Naive B cell (primary cell): ENCODE data around the gene PRELID3B. TPM values are rescaled to one million over a fixed set of nuclear protein-coding genes. Genes with fewer than 3 reads are reported as not detected.

ENCODE experiments used
- ATAC-seq, 2 donors: fragments of 150-1000 bp; cut with Tn5 transposase; 2 replicates each; pipeline ENCODE4 v1.10.0; 2021; ENCODE audit warnings: low read depth in 2 of 2, mild to moderate bottlenecking in 2 of 2, moderate library complexity in 2 of 2
- DNase-seq: peaks from one replicate; pipeline ENCODE4 v3.0.0; 2022
- H3K27ac Mint-ChIP-seq, 6 donors: one replicate each; pipeline ENCODE4 v1.8.0; 2020 to 2022; ENCODE audit warnings: mild to moderate bottlenecking in 6 of 6, mixed read lengths in 6 of 6, moderate library complexity in 5 of 6, inconsistent platforms in 2 of 6
- H3K27me3 Mint-ChIP-seq, 3 donors: one replicate each; pipeline ENCODE4 v1.8.0; 2021 to 2022; ENCODE audit warnings: mixed read lengths in 3 of 3, mild to moderate bottlenecking in 1 of 3
- H3K36me3 Mint-ChIP-seq, 2 donors: one replicate each; pipeline ENCODE4 v1.8.0; 2020 to 2022; ENCODE audit warnings: mixed read lengths in 2 of 2, inconsistent platforms in 1 of 2, mild to moderate bottlenecking in 1 of 2
- H3K4me1 Mint-ChIP-seq, 3 donors: one replicate each; pipeline ENCODE4 v1.8.0; 2020 to 2022; ENCODE audit warnings: mixed read lengths in 3 of 3, inconsistent platforms in 1 of 3, mild to moderate bottlenecking in 1 of 3, moderate library complexity in 1 of 3
- H3K4me3 Mint-ChIP-seq, 8 donors: one replicate each; pipeline ENCODE4 v1.8.0; 2020 to 2022; ENCODE audit warnings: mild to moderate bottlenecking in 8 of 8, mixed read lengths in 8 of 8, moderate library complexity in 8 of 8, inconsistent platforms in 2 of 8
- H3K9me3 Mint-ChIP-seq, 7 donors: one replicate each; pipeline ENCODE4 v1.8.0; 2020 to 2022; ENCODE audit warnings: mixed read lengths in 7 of 7, mild to moderate bottlenecking in 5 of 7, inconsistent platforms in 2 of 7, moderate library complexity in 1 of 7
- polyA plus RNA-seq, 6 donors: library from polyadenylated mRNA; unstranded; fragments of 300-500 nt; fragmentation: Illumina TruSeq; gene quantifications; one replicate each; pipeline ENCODE4 v1.2.3, GENCODE V29; 2021; ENCODE audit warnings: low read depth in 6 of 6

PRELID3B gene
- polyA plus RNA-seq: 10 to 100 TPM; 34.1 to 46.0 (median 37.5) TPM

GRCh38 chr20:59042151-59042795 is at the start of gene PRELID3B:
Gene PRELID3B (minus strand): TSS chr20:59042786. CDS start chr20:59042730, 56 bp downstream.
- DNase-seq (no peak), ATAC-seq (peak; percentile 28 to 42)
- Mint-ChIP-seq H3K27ac (peak within 1 kb of the TSS; percentile 74 to 98 (median 94)), H3K9me3 (no peaks in the 10 kb centered on the region), H3K4me3 (peak within 1 kb of the TSS; percentile 82 to 97 (median 92)), H3K27me3 (no peaks in the 10 kb centered on the region), H3K36me3 (peaks cover 2 to 8% of the 10 kb centered on the region in 2 donors), H3K4me1 (peaks cover 39 to 55% (median 47%) of the 10 kb centered on the region in 3 donors)

- Mint-ChIP-seq H3K27ac (peak overlapping the region in 1 of 6 donors; percentile 37), H3K36me3 (no peaks in the 10 kb centered on the region), H3K4me1 (peaks cover 0 to 13% (median 0%) of the 10 kb centered on the region in 3 donors), H3K27me3 (peaks cover 8 to 14% (median 12%) of the 10 kb centered on the region in 3 donors), H3K9me3 (no peaks in the 10 kb centered on the region), H3K4me3 (no peak overlapping the region)
- ATAC-seq: peak; percentile 79 to 89
- DNase-seq: peak; percentile 72
Observed at GRCh38 chr20:59087829-59088433, 45.3 kb upstream of the PRELID3B start.

- peaks cover 8 to 14% (median 13%) of the 10 kb centered on the region in 3 donors for H3K27me3 Mint-ChIP-seq
- H3K9me3 Mint-ChIP-seq: no peaks in the 10 kb centered on the region
- H3K27ac Mint-ChIP-seq: no peak overlapping the region
Observed at GRCh38 chr20:59086923-59087322, 44.3 kb upstream of the PRELID3B start.

GRCh38 chr20:59084041-59084850 is 41.7 kb upstream of the PRELID3B start:
- Mint-ChIP-seq H3K27ac (no peak overlapping the region), H3K4me3 (no peak overlapping the region), H3K4me1 (peaks cover 0 to 13% (median 0%) of the 10 kb centered on the region in 3 donors), H3K27me3 (peaks cover 11 to 22% (median 20%) of the 10 kb centered on the region in 3 donors), H3K9me3 (no peaks in the 10 kb centered on the region), H3K36me3 (no peaks in the 10 kb centered on the region)
- ATAC-seq (no peak), DNase-seq (no peak)

More at GRCh38 chr20:59086923-59087322, 44.3 kb upstream of the PRELID3B start:
- H3K36me3 Mint-ChIP-seq: no peaks in the 10 kb centered on the region
- DNase-seq (no peak), ATAC-seq (no peak)
- H3K4me1 Mint-ChIP-seq: peaks cover 0 to 13% (median 0%) of the 10 kb centered on the region in 3 donors
- no peak overlapping the region for H3K4me3 Mint-ChIP-seq

GRCh38 chr20:59082981-59083380 is 40.4 kb upstream of the PRELID3B start:
- DNase-seq (no peak), ATAC-seq (no peak)
- Mint-ChIP-seq H3K27me3 (peaks cover 11 to 22% (median 20%) of the 10 kb centered on the region in 3 donors), H3K27ac (no peak overlapping the region), H3K4me1 (peaks cover 4 to 11% (median 4%) of the 10 kb centered on the region in 3 donors), H3K9me3 (no peaks in the 10 kb centered on the region), H3K36me3 (no peaks in the 10 kb centered on the region), H3K4me3 (no peak overlapping the region)

- peak; percentile 21 for DNase-seq
- Mint-ChIP-seq H3K4me3 (no peak overlapping the region), H3K27me3 (peaks cover 11 to 29% (median 27%) of the 10 kb centered on the region in 3 donors), H3K9me3 (no peaks in the 10 kb centered on the region), H3K4me1 (peaks cover 9 to 17% (median 11%) of the 10 kb centered on the region in 3 donors), H3K36me3 (no peaks in the 10 kb centered on the region), H3K27ac (no peak overlapping the region)
- no peak for ATAC-seq
Observed at GRCh38 chr20:59082077-59082740, 39.6 kb upstream of the PRELID3B start.

- peaks cover 9 to 18% (median 11%) of the 10 kb centered on the region in 3 donors for H3K4me1 Mint-ChIP-seq
- H3K9me3 Mint-ChIP-seq: no peaks in the 10 kb centered on the region
- ATAC-seq (no peak), DNase-seq (no peak)
- H3K27ac Mint-ChIP-seq: no peak overlapping the region
- peaks cover 11 to 35% (median 30%) of the 10 kb centered on the region in 3 donors for H3K27me3 Mint-ChIP-seq
- H3K4me3 Mint-ChIP-seq: no peak overlapping the region
- H3K36me3 Mint-ChIP-seq: no peaks in the 10 kb centered on the region
Observed at GRCh38 chr20:59081036-59081435, 38.5 kb upstream of the PRELID3B start.

- no peaks in the 10 kb centered on the region for H3K36me3 Mint-ChIP-seq
- DNase-seq: no peak
- peaks cover 7 to 39% (median 28%) of the 10 kb centered on the region in 3 donors for H3K27me3 Mint-ChIP-seq
- H3K4me1 Mint-ChIP-seq: peaks cover 9 to 18% (median 11%) of the 10 kb centered on the region in 3 donors
- H3K4me3 Mint-ChIP-seq: no peak overlapping the region
- no peaks in the 10 kb centered on the region for H3K9me3 Mint-ChIP-seq
- peak overlapping the region in 1 of 6 donors; percentile 48 for H3K27ac Mint-ChIP-seq
- no peak for ATAC-seq
Observed at GRCh38 chr20:59078231-59078630, 35.6 kb upstream of the PRELID3B start.

- H3K4me1 Mint-ChIP-seq: peaks cover 11 to 19% (median 13%) of the 10 kb centered on the region in 3 donors
- H3K9me3 Mint-ChIP-seq: no peaks in the 10 kb centered on the region
- DNase-seq (no peak), ATAC-seq (no peak)
- peak overlapping the region in 3 of 8 donors; percentile 44 to 59 (median 51) for H3K4me3 Mint-ChIP-seq
- H3K36me3 Mint-ChIP-seq: no peaks in the 10 kb centered on the region
- peak overlapping the region in 3 of 6 donors; percentile 5 to 93 (median 48) for H3K27ac Mint-ChIP-seq
- peaks cover 7 to 34% (median 26%) of the 10 kb centered on the region in 3 donors for H3K27me3 Mint-ChIP-seq
Observed at GRCh38 chr20:59077705-59078104, 35.1 kb upstream of the PRELID3B start.

- no peaks in the 10 kb centered on the region for H3K9me3 Mint-ChIP-seq
- no peaks in the 10 kb centered on the region for H3K36me3 Mint-ChIP-seq
- peaks cover 18 to 31% (median 21%) of the 10 kb centered on the region in 3 donors for H3K4me1 Mint-ChIP-seq
- peak overlapping the region in 1 of 6 donors; percentile 76 for H3K27ac Mint-ChIP-seq
- no peak for DNase-seq
- H3K27me3 Mint-ChIP-seq: peaks cover 3 to 29% (median 20%) of the 10 kb centered on the region in 3 donors
- ATAC-seq: no peak
- no peak overlapping the region for H3K4me3 Mint-ChIP-seq
Observed at GRCh38 chr20:59075934-59076508, 33.4 kb upstream of the PRELID3B start.

GRCh38 chr20:59074456-59074855 is 31.9 kb upstream of the PRELID3B start:
- no peak for DNase-seq
- Mint-ChIP-seq H3K36me3 (no peaks in the 10 kb centered on the region), H3K27me3 (peaks cover 3 to 27% (median 17%) of the 10 kb centered on the region in 3 donors), H3K9me3 (no peaks in the 10 kb centered on the region), H3K27ac (no peak overlapping the region), H3K4me3 (no peak overlapping the region), H3K4me1 (peaks cover 25 to 37% (median 28%) of the 10 kb centered on the region in 3 donors)
- ATAC-seq: no peak

GRCh38 chr20:59073582-59073981 is 31.0 kb upstream of the PRELID3B start:
- no peak for DNase-seq
- peaks cover 24 to 34% (median 28%) of the 10 kb centered on the region in 3 donors for H3K4me1 Mint-ChIP-seq

More at GRCh38 chr20:59073582-59073981, 31.0 kb upstream of the PRELID3B start:
- no peak overlapping the region for H3K4me3 Mint-ChIP-seq
- H3K27me3 Mint-ChIP-seq: peaks cover 3 to 27% (median 17%) of the 10 kb centered on the region in 3 donors
- H3K36me3 Mint-ChIP-seq: no peaks in the 10 kb centered on the region
- no peak overlapping the region for H3K27ac Mint-ChIP-seq
- no peaks in the 10 kb centered on the region for H3K9me3 Mint-ChIP-seq
- ATAC-seq: no peak
